ENCODE measurements around the gene TBX10. TPM values are rescaled to one million over a fixed set of nuclear protein-coding genes. Genes with fewer than 3 reads are reported as not detected.

TBX10 gene
- polyA plus RNA-seq, 1 of the 3 experiments (the other 2 are of a cell fraction) = not detected

- no peak for DNase-seq
- H2AFZ ChIP-seq (ENCODE audit: low read depth) = no peak overlapping the region
- ChIA-PET CTCF (no interaction called here), POLR2A (no interaction called here)
- H3K9me2 ChIP-seq = no peaks in the 10 kb centered on the region
- H3K27me3 ChIP-seq (ENCODE audit: insufficient read depth) = no peaks in the 10 kb centered on the region
- H4K20me1 ChIP-seq (ENCODE audit: insufficient read depth) = peaks cover 2% of the 10 kb centered on the region; the same call in 1 of the 2 replicates
- no peak overlapping the region for H3K27ac ChIP-seq (ENCODE audit: low read depth in 2 of 2, low read length in 1 of 2)
- no peak overlapping the region for H3K9ac ChIP-seq
- TF ChIP-seq USF2 (IDR thresholded peaks at IDR 0.05; ENCODE audit: borderline replicate concordance, low read depth, low read length) (no peak), CHD2 (IDR thresholded peaks at IDR 0.05; ENCODE audit: low read length, partially characterized antibody) (no peak), NRF1 (IDR thresholded peaks at IDR 0.05; ENCODE audit: low read depth, low read length) (no peak), GABPA (IDR thresholded peaks at IDR 0.05; ENCODE audit: low read depth) (no peak), YY1 (IDR thresholded peaks at IDR 0.05; ENCODE audit: low read depth) (no peak), SMC3 (IDR thresholded peaks at IDR 0.05; ENCODE audit: low read depth, low read length) (no peak), MXI1 (IDR thresholded peaks at IDR 0.05; ENCODE audit: low read depth, low read length) (no peak), GATA2 (CRISPR knock-in tag; IDR thresholded peaks at IDR 0.05) (no peak), JUND (IDR thresholded peaks at IDR 0.05) (no peak), EP300 (IDR thresholded peaks at IDR 0.05; ENCODE audit: borderline replicate concordance in 1 of 2, low read depth in 1 of 2, low read length in 1 of 2) (no peak), TAF1 (IDR thresholded peaks at IDR 0.05; ENCODE audit: borderline replicate concordance, low read depth, low read length) (no peak), FOSL2 (IDR thresholded peaks at IDR 0.05; ENCODE audit: borderline replicate concordance, low read depth) (no peak), RCOR1 (IDR thresholded peaks at IDR 0.05; ENCODE audit: low read length) (no peak)
- H3K4me1 ChIP-seq (ENCODE audit: control insufficient read depth in 1 of 2, insufficient read depth in 2 of 2, low read depth in 1 of 2, low read length in 1 of 2) = peaks cover 7 to 10% of the 10 kb centered on the region in 2 experiments; a peak in 3 of 4 replicates
- H3K4me2 ChIP-seq = no peak overlapping the region
- peaks cover 5 to 42% of the 10 kb centered on the region in 2 experiments for H3K36me3 ChIP-seq (replicated peaks in 1 of 2; ENCODE audit: control insufficient read depth in 1 of 2, insufficient read depth in 2 of 2, low read length in 1 of 2)
- H3F3A ChIP-seq (replicated peaks; ENCODE audit: insufficient read depth) = no peaks in the 10 kb centered on the region
- no peak overlapping the region for H3K4me3 ChIP-seq (ENCODE audit: low read depth in 2 of 2, low read length in 1 of 2)
- 83% methylated on average over 2 of the region's 14 CpGs for WGBS (ENCODE audit: low lambda C conversion rate)
- no peaks in the 10 kb centered on the region for H3K9me3 ChIP-seq
- H3K79me2 ChIP-seq (ENCODE audit: insufficient read depth) = peaks cover 17% of the 10 kb centered on the region
These were observed 28.4 kb downstream of the TBX10 start for GRCh38 chr11:67611165-67611564.

GRCh38 chr11:67610302-67610868, 29.2 kb downstream of the TBX10 start:
- WGBS (ENCODE audit: low lambda C conversion rate) = 95% methylated on average over 11 of the region's 15 CpGs
- TF ChIP-seq JUND (IDR thresholded peaks at IDR 0.05) (no peak), MAX (IDR thresholded peaks at IDR 0.05; ENCODE audit: low read depth) (no peak)
- ChIA-PET POLR2A (no interaction called here), CTCF (interaction anchor here (2.4 kb wide), 1 partner anchor 19 kb away, joined by 17 read pairs; the partner anchor contains the start of gene NUDT8)
- Histone ChIP-seq H2AFZ (ENCODE audit: low read depth) (no peak overlapping the region), H3K4me1 (ENCODE audit: control insufficient read depth in 1 of 2, insufficient read depth in 2 of 2, low read depth in 1 of 2, low read length in 1 of 2) (peaks cover 7 to 13% of the 10 kb centered on the region in 2 experiments; a peak in 3 of 4 replicates), H3K9me2 (no peaks in the 10 kb centered on the region), H3K9ac (no peak overlapping the region), H3K36me3 (replicated peaks in 1 of 2; ENCODE audit: control insufficient read depth in 1 of 2, insufficient read depth in 2 of 2, low read length in 1 of 2) (peaks cover 5 to 42% of the 10 kb centered on the region in 2 experiments), H3F3A (replicated peaks; ENCODE audit: insufficient read depth) (no peaks in the 10 kb centered on the region), H3K27ac (ENCODE audit: low read depth in 2 of 2, low read length in 1 of 2) (no peak overlapping the region), H3K79me2 (ENCODE audit: insufficient read depth) (peaks cover 17% of the 10 kb centered on the region), H3K9me3 (no peaks in the 10 kb centered on the region), H3K27me3 (ENCODE audit: insufficient read depth) (no peaks in the 10 kb centered on the region), H3K4me3 (ENCODE audit: low read depth in 2 of 2, low read length in 1 of 2) (no peak overlapping the region), H3K4me2 (no peak overlapping the region), H4K20me1 (ENCODE audit: insufficient read depth) (peaks cover 2% of the 10 kb centered on the region; the same call in 1 of the 2 replicates)
- no peak for DNase-seq
